B cell (primary cell): Measurements from ENCODE around the gene TMPRSS9. TPM values are rescaled to one million over a fixed set of nuclear protein-coding genes. Genes with fewer than 3 reads are reported as not detected.

Source experiments
- ATAC-seq: fragments of 200-7000 bp; cut with Tn5 transposase; one replicate; pipeline ENCODE4 v1.10.0; 2021; ENCODE audit warnings: low read depth, mild to moderate bottlenecking, moderate number of reproducible peaks, moderate library complexity
- CTCF ChIA-PET: fragments of 350-600 bp; sonication (Branson Sonifier 250); formaldehyde crosslinking; loops from one replicate; lab custom pipeline; 2021; ENCODE audit warnings: antibody characterized with exemption, inconsistent platforms; lab: Charles Lee
- POLR2A ChIA-PET: fragments of 350-600 bp; sonication (Branson Sonifier 250); formaldehyde crosslinking; loops from one replicate; lab custom pipeline; 2021; ENCODE audit warnings: antibody characterized with exemption; lab: Charles Lee
- DNase-seq: peaks from one replicate; pipeline ENCODE4 v3.0.0; 2013
- H2AFZ ChIP-seq: 2 replicates; pipeline ENCODE4 v1.6.1; 2012; ENCODE audit warnings: mild to moderate bottlenecking, low read depth, low read length; ENCODE audit not compliant: insufficient read depth, poor library complexity, severe bottlenecking
- H3K27ac ChIP-seq, 2 donors: 1 replicate in 1 of 2; 2 replicates in 1 of 2; pipeline ENCODE4 v1.5.1; 2012 to 2013; ENCODE audit warnings: low read length in 2 of 2, mild to moderate bottlenecking in 2 of 2, moderate library complexity in 1 of 2
- H3K27me3 ChIP-seq, 4 experiments: fragments of 200-600 bp in 1 of 4; sonication (generic) in 1 of 4; replicated peaks in 1 of 4; 1 replicate in 2 of 4; 2 replicates in 2 of 4; pipeline versions ENCODE4 v1.6.1 to v1.7.0; 2013 to 2016; ENCODE audit warnings: low read length in 3 of 4, mild to moderate bottlenecking in 2 of 4, mixed read lengths in 1 of 4, moderate library complexity in 1 of 4; ENCODE audit not compliant: insufficient read depth in 4 of 4, control insufficient read depth in 3 of 4; ENCODE audit errors: control extremely low read depth in 1 of 4
- H3K36me3 ChIP-seq, 2 experiments: replicated peaks in 1 of 2; 1 replicate in 1 of 2; 2 replicates in 1 of 2; pipeline versions ENCODE4 v1.6.1 to v1.7.1; 2013; ENCODE audit warnings: low read length in 1 of 2; ENCODE audit not compliant: insufficient read depth in 2 of 2, control insufficient read depth in 1 of 2; ENCODE audit errors: control extremely low read depth in 1 of 2, extremely low read depth in 1 of 2
- H3K4me1 ChIP-seq, 2 donors: fragments of 200-600 bp in 1 of 2; sonication (generic) in 1 of 2; 1 replicate in 1 of 2; 2 replicates in 1 of 2; pipeline versions ENCODE4 v1.5.1 to v1.6.1; 2013 to 2017; ENCODE audit warnings: low read length in 2 of 2; ENCODE audit not compliant: control insufficient read depth in 2 of 2, insufficient read depth in 2 of 2
- H3K4me2 ChIP-seq: replicated peaks from 2 replicates; pipeline ENCODE3; 2012; ENCODE audit warnings: mild to moderate bottlenecking, low read depth, low read length; ENCODE audit not compliant: poor library complexity, severe bottlenecking
- H3K4me3 ChIP-seq, 5 experiments: fragments of 200-600 bp in 1 of 5; sonication (generic) in 1 of 5; 1 replicate in 3 of 5; 2 replicates in 2 of 5; pipeline versions ENCODE4 v1.5.1 to v1.7.0; 2011 to 2016; ENCODE audit warnings: low read length in 4 of 5, mild to moderate bottlenecking in 4 of 5, low read depth in 2 of 5, control low read depth in 1 of 5, moderate library complexity in 1 of 5; ENCODE audit not compliant: insufficient read depth in 1 of 5; ENCODE audit errors: control extremely low read depth in 1 of 5, extremely low read depth in 1 of 5
- H3K79me2 ChIP-seq: fragments of 200-600 bp; sonication (generic); one replicate; pipeline ENCODE4 v1.6.0; 2016; ENCODE audit warnings: low read length; ENCODE audit not compliant: control insufficient read depth, insufficient read depth
- H3K9ac ChIP-seq: fragments of 200-600 bp; sonication (generic); 2 replicates; pipeline ENCODE4 v1.6.1; 2017; ENCODE audit warnings: mild to moderate bottlenecking, low read length, moderate library complexity
- H3K9me3 ChIP-seq, 3 donors: one replicate each; pipeline versions ENCODE4 v1.6.1 to v1.7.1; 2013; ENCODE audit warnings: low read length in 2 of 3; ENCODE audit not compliant: control insufficient read depth in 2 of 3, insufficient read depth in 1 of 3; ENCODE audit errors: control extremely low read depth in 1 of 3
- H4K20me1 ChIP-seq: 2 replicates; pipeline ENCODE4 v1.6.0; 2012; ENCODE audit warnings: mild to moderate bottlenecking, low read length; ENCODE audit not compliant: insufficient read depth, control insufficient read depth, poor library complexity, severe bottlenecking
- H3K27ac Mint-ChIP-seq: one replicate; pipeline ENCODE4 v1.8.0; 2021; ENCODE audit warnings: mixed read lengths
- H3K27me3 Mint-ChIP-seq: one replicate; pipeline ENCODE4 v1.8.0; 2021; ENCODE audit warnings: mixed read lengths
- H3K4me1 Mint-ChIP-seq: one replicate; pipeline ENCODE4 v1.8.0; 2021; ENCODE audit warnings: mixed read lengths
- H3K4me3 Mint-ChIP-seq: one replicate; pipeline ENCODE4 v1.8.0; 2021; ENCODE audit warnings: mixed read lengths
- H3K9me3 Mint-ChIP-seq: one replicate; pipeline ENCODE4 v1.8.0; 2022; ENCODE audit warnings: mixed read lengths; ENCODE audit not compliant: insufficient read depth
- CTCF ChIP-seq: fragments of 200-600 bp; IDR thresholded peaks from one replicate; pipeline ENCODE4 v1.8.0; 2022; ENCODE audit warnings: antibody characterized with exemption, mild to moderate bottlenecking
- EZH2 ChIP-seq: IDR thresholded peaks from 2 replicates; pipeline ENCODE4 v1.6.1; 2012; ENCODE audit warnings: borderline replicate concordance, low read depth, mild to moderate bottlenecking, moderate library complexity, low read length; ENCODE audit not compliant: insufficient read depth, poor library complexity, severe bottlenecking
- WGBS: methylation state at CpG from one replicate; pipeline ENCODE4 v1.1.5; 2013; ENCODE audit warnings: missing lambda C conversion rate; ENCODE audit not compliant: insufficient coverage; 5-methylcytosine and 5-hydroxymethylcytosine counted together
- intact Hi-C: fragments of 100-400 bp; cut with micrococcal nuclease; formaldehyde crosslinking; loops from one replicate; pipeline ENCODE4 v1.10.0; 2022
- polyA plus RNA-seq: library from polyadenylated mRNA; depleted of rRNA; stranded (reverse); fragments of >200 nt; gene quantifications from 2 replicates; pipeline ENCODE4 v1.2.3, GENCODE V29; 2012
- total RNA-seq, 2 donors: library from RNA; stranded (reverse); fragments of 120-200 nt in 1 of 2; gene quantifications; 1 replicate in 1 of 2; 2 replicates in 1 of 2; pipeline versions ENCODE4 v1.2.3 to v1.2.4, GENCODE V29; 2013 to 2022

TMPRSS9 gene
- total and polyA plus RNA-seq, 2 donors (not counting 1 experiment from before 2014, with no cell fraction given), result not detected

GRCh38 chr19:2371656-2372055 is 11.6 kb downstream of the TMPRSS9 start:
- ATAC-seq (no peak), DNase-seq (no peak)
- no peaks in the 10 kb centered on the region for H3K4me1 ChIP-seq
- intact Hi-C loops, result no loop called here
- H3K9me3 ChIP-seq, result peaks cover 0 to 16% (median 0%) of the 10 kb centered on the region in 3 donors
- no peak overlapping the region for H3K9ac ChIP-seq
- H3K4me2 ChIP-seq, result no peak overlapping the region
- no peak overlapping the region for H3K4me3 ChIP-seq
- no peaks in the 10 kb centered on the region for H3K79me2 ChIP-seq
- Mint-ChIP-seq H3K4me1 (peaks cover 2% of the 10 kb centered on the region), H3K27me3 (peaks cover 5% of the 10 kb centered on the region), H3K27ac (no peak overlapping the region), H3K4me3 (no peak overlapping the region), H3K9me3 (no peaks in the 10 kb centered on the region)
- no peaks in the 10 kb centered on the region for H3K36me3 ChIP-seq
- ChIA-PET CTCF (interaction anchor here (0.9 kb wide), 1 partner anchor 136 kb away, joined by 3 read pairs; the partner anchor contains the start of gene PLEKHJ1), POLR2A (no interaction called here)
- TF ChIP-seq EZH2 (no peak), CTCF (no peak)
- 87% methylated on average over 12 of the region's 16 CpGs for WGBS
- peaks cover 0 to 5% (median 0%) of the 10 kb centered on the region in 4 experiments for H3K27me3 ChIP-seq
- H2AFZ ChIP-seq, result no peak overlapping the region
- no peaks in the 10 kb centered on the region for H4K20me1 ChIP-seq
- no peak overlapping the region for H3K27ac ChIP-seq

GRCh38 chr19:2372076-2372612 is 12.1 kb downstream of the TMPRSS9 start:
- ATAC-seq (no peak), DNase-seq (no peak)
- no peak overlapping the region for H2AFZ ChIP-seq
- intact Hi-C loops, result no loop called here
- Mint-ChIP-seq H3K4me3 (no peak overlapping the region), H3K9me3 (no peaks in the 10 kb centered on the region), H3K27me3 (peaks cover 5% of the 10 kb centered on the region), H3K4me1 (peaks cover 2% of the 10 kb centered on the region), H3K27ac (no peak overlapping the region)
- H3K27ac ChIP-seq, result no peak overlapping the region
- H3K36me3 ChIP-seq, result no peaks in the 10 kb centered on the region
- H3K27me3 ChIP-seq, result peaks cover 0 to 5% (median 0%) of the 10 kb centered on the region in 4 experiments
- H3K4me2 ChIP-seq, result no peak overlapping the region
- WGBS, result 90% methylated on average over 8 of the region's 11 CpGs
- no peak overlapping the region for H3K9ac ChIP-seq
- H4K20me1 ChIP-seq, result no peaks in the 10 kb centered on the region
- H3K4me1 ChIP-seq, result no peaks in the 10 kb centered on the region
- POLR2A ChIA-PET, result no interaction called here
- H3K79me2 ChIP-seq, result no peaks in the 10 kb centered on the region
- peaks cover 0 to 13% (median 0%) of the 10 kb centered on the region in 3 donors for H3K9me3 ChIP-seq
- TF ChIP-seq CTCF, result no peak
- TF ChIP-seq EZH2, result no peak
- CTCF ChIA-PET, result interaction anchor here (0.6 to 0.9 kb wide), 2 partner anchors 124 to 136 kb away, joined by 3 read pairs; partner anchors contain the start of gene PLEKHJ1
- H3K4me3 ChIP-seq, result no peak overlapping the region
